Central memory CD8-positive, alpha-beta T cell (primary cell): ENCODE data around the gene PPME1.

Experiments
- ATAC-seq: fragments of 150-1000 bp; cut with Tn5 transposase; replicated peaks from 2 replicates; pipeline ENCODE4 v1.10.0; 2022; ENCODE audit warnings: mild to moderate bottlenecking, moderate FRiP score, moderate number of reproducible peaks; ENCODE audit not compliant: poor library complexity, severe bottlenecking; ENCODE audit errors: extremely low read depth
- DNase-seq, 2 donors: peaks; one replicate each; pipeline ENCODE4 v3.0.0; 2021; ENCODE audit warnings: low spot score in 2 of 2
- H3K27ac Mint-ChIP-seq: one replicate; pipeline ENCODE4 v1.8.0; 2022; ENCODE audit warnings: low read depth, mild to moderate bottlenecking, moderate library complexity, mixed read lengths
- H3K27me3 Mint-ChIP-seq: one replicate; pipeline ENCODE4 v1.8.0; 2022; ENCODE audit warnings: mixed read lengths
- H3K36me3 Mint-ChIP-seq: one replicate; pipeline ENCODE4 v1.8.0; 2022; ENCODE audit warnings: mild to moderate bottlenecking, moderate library complexity, mixed read lengths; ENCODE audit not compliant: insufficient read depth
- H3K4me1 Mint-ChIP-seq: one replicate; pipeline ENCODE4 v1.8.0; 2022; ENCODE audit warnings: mixed read lengths
- H3K4me3 Mint-ChIP-seq: one replicate; pipeline ENCODE4 v1.8.0; 2022; ENCODE audit warnings: mild to moderate bottlenecking, moderate library complexity, mixed read lengths
- H3K9me3 Mint-ChIP-seq: one replicate; pipeline ENCODE4 v1.8.0; 2022; ENCODE audit warnings: mixed read lengths

PPME1 gene

DNA sequence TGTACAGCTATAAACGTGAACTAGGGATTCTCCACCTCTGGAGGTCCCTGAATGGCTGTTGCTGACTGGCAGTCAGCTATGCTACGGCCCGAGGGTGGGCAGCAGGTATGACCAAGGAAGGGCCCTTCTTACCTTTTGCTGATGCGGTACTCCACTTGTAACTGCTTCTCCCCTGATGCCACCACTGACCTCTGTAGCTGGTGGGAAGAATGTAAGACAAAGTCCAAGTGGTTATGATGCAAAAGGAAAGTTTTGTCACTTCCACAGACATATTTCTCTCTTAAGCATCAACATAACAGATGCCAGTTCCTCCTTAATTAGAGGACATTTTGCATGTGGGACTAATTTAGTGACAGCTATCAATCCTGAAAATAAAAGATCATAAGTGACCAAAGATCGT is 108.2 kb downstream of the PPME1 start:
- DNase-seq (no peak), ATAC-seq (no peak)
- Mint-ChIP-seq H3K4me3 (no peak overlapping the region), H3K9me3 (no peaks in the 10 kb centered on the region), H3K4me1 (no peaks in the 10 kb centered on the region), H3K27ac (no peak overlapping the region), H3K27me3 (peaks cover 16% of the 10 kb centered on the region), H3K36me3 (no peaks in the 10 kb centered on the region)

DNA sequence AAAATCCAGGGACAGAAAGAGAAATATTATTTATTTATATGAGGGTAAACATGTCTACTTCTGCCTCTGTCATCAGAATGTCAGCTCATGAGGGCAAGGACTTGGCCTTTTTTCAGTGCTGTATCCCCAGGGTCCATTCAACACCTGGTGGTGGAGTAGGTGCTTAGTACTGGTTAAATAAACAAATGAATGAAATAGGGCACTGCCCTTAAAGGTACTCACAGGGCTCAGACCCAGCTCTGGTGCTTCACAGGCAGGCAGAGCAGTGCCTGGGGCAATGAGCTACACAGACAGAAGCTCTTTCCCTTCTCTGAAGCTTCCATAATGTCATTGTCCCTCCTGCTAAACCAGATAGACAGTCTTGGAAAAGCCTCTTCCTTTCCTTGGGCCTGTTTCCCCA is 109.4 kb downstream of the PPME1 start:
- H3K27ac Mint-ChIP-seq, result no peak overlapping the region
- H3K36me3 Mint-ChIP-seq, result no peaks in the 10 kb centered on the region
- no peak for DNase-seq
- H3K9me3 Mint-ChIP-seq, result no peaks in the 10 kb centered on the region
- no peaks in the 10 kb centered on the region for H3K4me1 Mint-ChIP-seq
- H3K4me3 Mint-ChIP-seq, result no peak overlapping the region
- ATAC-seq, result no peak
- H3K27me3 Mint-ChIP-seq, result peaks cover 23% of the 10 kb centered on the region

- DNase-seq (no peak), ATAC-seq (no peak)
- Mint-ChIP-seq H3K4me1 (no peaks in the 10 kb centered on the region), H3K27me3 (peaks cover 11% of the 10 kb centered on the region), H3K36me3 (no peaks in the 10 kb centered on the region), H3K27ac (no peak overlapping the region), H3K9me3 (no peaks in the 10 kb centered on the region), H3K4me3 (no peak overlapping the region)
Observed at GRCh38 chr11:74282421-74282820, 111.3 kb downstream of the PPME1 start.

DNA sequence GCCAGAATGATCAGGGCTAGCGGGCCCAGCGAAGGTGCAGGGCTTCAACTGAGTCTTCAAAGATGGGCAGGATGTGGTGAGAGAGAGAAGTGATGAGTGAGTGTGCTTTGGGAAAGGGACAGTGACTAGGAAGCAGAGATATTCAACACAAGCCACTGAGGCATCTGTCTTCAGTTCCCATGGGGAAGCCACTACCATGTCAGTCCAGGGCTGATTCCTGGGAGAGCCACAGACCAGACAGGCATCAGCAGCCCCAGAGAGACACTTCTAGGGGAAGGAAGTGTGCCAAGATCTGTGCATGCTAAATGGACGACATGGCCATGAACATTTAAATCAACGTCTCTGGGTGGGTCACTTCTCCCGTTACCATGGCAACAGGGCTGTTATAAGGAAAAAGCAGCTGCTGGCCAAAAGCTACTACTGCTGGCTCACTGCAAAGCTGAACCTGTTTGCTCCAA is 111.9 kb downstream of the PPME1 start:
- H3K4me1 Mint-ChIP-seq, result no peaks in the 10 kb centered on the region
- H3K27ac Mint-ChIP-seq, result no peak overlapping the region
- no peak overlapping the region for H3K4me3 Mint-ChIP-seq
- no peak for ATAC-seq
- H3K36me3 Mint-ChIP-seq, result no peaks in the 10 kb centered on the region
- peaks cover 9% of the 10 kb centered on the region for H3K27me3 Mint-ChIP-seq
- H3K9me3 Mint-ChIP-seq, result no peaks in the 10 kb centered on the region
- no peak for DNase-seq

DNA sequence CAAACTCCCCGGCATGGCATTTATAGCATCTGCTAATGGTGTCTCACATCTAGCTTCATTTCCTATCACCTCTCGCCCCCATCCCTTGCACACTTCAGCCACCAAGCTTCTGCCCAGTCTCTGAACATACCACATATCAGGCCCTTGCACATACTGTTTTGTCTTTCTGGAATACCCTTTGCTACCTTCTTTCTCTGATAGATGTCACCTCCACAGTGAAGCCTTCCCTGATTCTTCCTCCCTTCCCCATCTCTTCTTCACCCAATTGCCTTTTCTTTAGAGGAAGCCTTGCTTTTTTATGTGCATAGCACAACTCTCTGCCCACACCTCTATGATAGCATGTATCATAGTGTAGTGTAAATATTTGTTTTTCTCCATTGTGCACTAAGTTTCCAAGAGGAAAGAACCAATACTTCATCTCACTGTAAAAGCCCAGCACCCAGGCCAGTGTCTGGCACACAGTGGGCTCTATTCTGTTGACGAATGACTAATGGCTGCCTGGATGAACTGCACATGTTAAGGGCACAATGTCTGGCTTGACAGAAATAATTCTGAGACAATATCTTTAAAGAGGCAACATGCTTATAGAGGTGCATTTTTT is 112.6 kb downstream of the PPME1 start:
- no peaks in the 10 kb centered on the region for H3K36me3 Mint-ChIP-seq
- ATAC-seq (no peak), DNase-seq (no peak)
- H3K9me3 Mint-ChIP-seq, result no peaks in the 10 kb centered on the region
- peaks cover 9% of the 10 kb centered on the region for H3K27me3 Mint-ChIP-seq
- no peaks in the 10 kb centered on the region for H3K4me1 Mint-ChIP-seq
- H3K4me3 Mint-ChIP-seq, result no peak overlapping the region
- no peak overlapping the region for H3K27ac Mint-ChIP-seq

DNA sequence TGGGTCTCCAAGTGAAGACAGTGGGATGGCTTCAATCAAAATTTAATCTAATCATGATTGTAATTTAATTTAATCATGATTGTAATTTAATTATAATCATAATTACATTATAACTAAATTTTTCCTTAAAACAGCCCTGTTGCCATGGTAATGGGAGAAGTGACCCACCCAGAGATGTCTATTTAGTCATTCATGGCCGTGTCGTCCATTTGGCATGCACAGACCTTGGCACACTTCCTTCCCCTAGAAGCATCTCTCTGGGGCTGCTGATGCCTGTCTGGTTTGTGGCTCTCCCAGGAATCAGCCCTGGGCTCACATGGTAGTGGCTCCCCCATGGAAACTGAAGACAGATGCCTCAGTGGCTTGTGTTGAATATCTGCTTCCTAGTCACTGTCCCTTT is 113.4 kb downstream of the PPME1 start:
- H3K27me3 Mint-ChIP-seq, result peaks cover 9% of the 10 kb centered on the region
- no peaks in the 10 kb centered on the region for H3K36me3 Mint-ChIP-seq
- H3K27ac Mint-ChIP-seq, result no peak overlapping the region
- no peak overlapping the region for H3K4me3 Mint-ChIP-seq
- ATAC-seq (no peak), DNase-seq (no peak)
- no peaks in the 10 kb centered on the region for H3K9me3 Mint-ChIP-seq
- no peaks in the 10 kb centered on the region for H3K4me1 Mint-ChIP-seq

DNA sequence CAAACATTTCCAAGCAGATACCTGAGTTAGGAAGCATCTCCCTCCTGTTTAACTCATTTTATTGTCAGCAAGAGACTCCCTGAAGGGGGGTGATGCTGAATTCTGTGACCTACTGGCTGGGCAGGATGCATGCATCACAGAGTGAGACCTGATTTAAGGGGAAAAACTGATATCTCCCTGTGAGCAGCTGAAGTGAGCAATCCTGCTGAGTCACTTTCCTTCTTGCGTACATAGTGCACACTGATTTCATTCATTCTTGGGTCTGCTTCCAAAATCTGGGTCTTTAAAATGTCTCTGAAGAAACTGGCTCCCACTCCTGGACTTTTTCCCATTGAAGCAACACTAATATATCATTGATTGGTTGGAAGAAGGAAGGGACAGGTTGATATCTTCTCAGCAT is 117.1 kb downstream of the PPME1 start:
- Mint-ChIP-seq H3K27me3 (peaks cover 26% of the 10 kb centered on the region), H3K4me1 (no peaks in the 10 kb centered on the region), H3K9me3 (no peaks in the 10 kb centered on the region), H3K27ac (no peak overlapping the region), H3K4me3 (no peak overlapping the region), H3K36me3 (no peaks in the 10 kb centered on the region)
- ATAC-seq (no peak), DNase-seq (no peak)

- H3K27ac Mint-ChIP-seq, result no peak overlapping the region
- no peaks in the 10 kb centered on the region for H3K4me1 Mint-ChIP-seq
- no peak for ATAC-seq
- no peaks in the 10 kb centered on the region for H3K36me3 Mint-ChIP-seq
- H3K9me3 Mint-ChIP-seq, result no peaks in the 10 kb centered on the region
- H3K4me3 Mint-ChIP-seq, result no peak overlapping the region
- no peak for DNase-seq
- H3K27me3 Mint-ChIP-seq, result peaks cover 33% of the 10 kb centered on the region
Observed at GRCh38 chr11:74288911-74289310, 117.8 kb downstream of the PPME1 start.

GRCh38 chr11:74297484-74297883 is 126.4 kb downstream of the PPME1 start:
- Mint-ChIP-seq H3K27ac (no peak overlapping the region), H3K36me3 (peaks cover 3% of the 10 kb centered on the region), H3K9me3 (no peaks in the 10 kb centered on the region), H3K4me1 (peaks cover 7% of the 10 kb centered on the region), H3K4me3 (no peak overlapping the region), H3K27me3 (peaks cover 72% of the 10 kb centered on the region)
- no peak for ATAC-seq
- DNase-seq, result no peak

DNA sequence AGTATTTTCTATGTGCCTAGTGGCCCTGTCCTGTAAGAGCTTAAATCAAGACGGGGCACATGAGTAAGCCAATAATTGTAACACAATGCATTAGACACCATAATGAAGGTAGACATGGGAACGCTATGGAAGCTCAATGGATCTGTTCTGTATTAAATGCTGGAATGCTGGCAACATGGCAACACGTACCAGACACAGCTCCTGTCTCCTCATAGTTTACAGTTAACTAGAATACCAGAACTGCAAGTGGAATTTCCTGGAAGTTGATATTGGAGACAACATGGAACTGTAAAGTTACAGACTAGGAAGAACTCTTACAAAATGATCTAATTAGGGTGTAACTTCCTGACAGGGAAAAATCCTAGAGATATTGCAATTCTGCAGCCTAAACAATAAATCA is 127.9 kb downstream of the PPME1 start:
- DNase-seq (no peak), ATAC-seq (no peak)
- no peaks in the 10 kb centered on the region for H3K9me3 Mint-ChIP-seq
- H3K4me3 Mint-ChIP-seq, result no peak overlapping the region
- peaks cover 61% of the 10 kb centered on the region for H3K27me3 Mint-ChIP-seq
- no peak overlapping the region for H3K27ac Mint-ChIP-seq
- peaks cover 7% of the 10 kb centered on the region for H3K4me1 Mint-ChIP-seq
- peaks cover 3% of the 10 kb centered on the region for H3K36me3 Mint-ChIP-seq
